Mammary epithelial cell (primary cell): ENCODE data around the gene SEMA4A.

Source experiments
- EZH2 ChIP-seq: IDR thresholded peaks from 2 replicates; pipeline ENCODE4 v1.6.1; 2012; ENCODE audit warnings: low read length, inconsistent platforms, borderline replicate concordance
- TF ChIP-seq, protein P1 (sequence below), 2 donors: IDR thresholded peaks in 1 of 2; conservative IDR thresholded peaks in 1 of 2; 2 replicates each; pipeline ENCODE4 v1.5.1; 2011 to 2012; ENCODE audit warnings: inconsistent platforms in 2 of 2, low read length in 2 of 2, mild to moderate bottlenecking in 2 of 2, control low read depth in 1 of 2, low read depth in 1 of 2; ENCODE audit not compliant: insufficient read depth in 1 of 2; ENCODE audit errors: extremely low read depth in 1 of 2

DNA sequence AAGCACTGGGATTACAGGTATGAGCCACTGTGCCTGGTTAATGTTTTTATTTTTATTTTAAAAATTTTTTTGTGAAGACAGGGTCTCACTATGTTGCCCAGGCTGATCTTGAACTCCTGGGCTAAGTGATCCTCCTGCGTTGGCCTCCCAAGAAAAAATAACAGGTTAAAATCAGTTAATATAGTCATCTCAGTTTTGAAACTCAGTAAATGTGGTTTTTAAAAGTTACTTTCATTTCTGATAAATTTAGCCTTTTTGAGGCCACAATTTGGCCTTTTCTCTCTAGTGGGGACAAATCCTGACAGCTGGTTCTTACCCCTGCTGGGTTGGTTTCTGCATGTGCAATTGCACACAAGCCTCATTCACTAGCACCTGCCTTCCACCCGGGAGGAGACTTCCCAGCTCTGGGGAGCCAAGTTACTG lies 72.7 kb downstream of the SEMA4A start:
- no peak for TF ChIP-seq EZH2
- TF ChIP-seq, protein P1, sequence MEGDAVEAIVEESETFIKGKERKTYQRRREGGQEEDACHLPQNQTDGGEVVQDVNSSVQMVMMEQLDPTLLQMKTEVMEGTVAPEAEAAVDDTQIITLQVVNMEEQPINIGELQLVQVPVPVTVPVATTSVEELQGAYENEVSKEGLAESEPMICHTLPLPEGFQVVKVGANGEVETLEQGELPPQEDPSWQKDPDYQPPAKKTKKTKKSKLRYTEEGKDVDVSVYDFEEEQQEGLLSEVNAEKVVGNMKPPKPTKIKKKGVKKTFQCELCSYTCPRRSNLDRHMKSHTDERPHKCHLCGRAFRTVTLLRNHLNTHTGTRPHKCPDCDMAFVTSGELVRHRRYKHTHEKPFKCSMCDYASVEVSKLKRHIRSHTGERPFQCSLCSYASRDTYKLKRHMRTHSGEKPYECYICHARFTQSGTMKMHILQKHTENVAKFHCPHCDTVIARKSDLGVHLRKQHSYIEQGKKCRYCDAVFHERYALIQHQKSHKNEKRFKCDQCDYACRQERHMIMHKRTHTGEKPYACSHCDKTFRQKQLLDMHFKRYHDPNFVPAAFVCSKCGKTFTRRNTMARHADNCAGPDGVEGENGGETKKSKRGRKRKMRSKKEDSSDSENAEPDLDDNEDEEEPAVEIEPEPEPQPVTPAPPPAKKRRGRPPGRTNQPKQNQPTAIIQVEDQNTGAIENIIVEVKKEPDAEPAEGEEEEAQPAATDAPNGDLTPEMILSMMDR (conservative IDR thresholded peaks at IDR 0.05 in 1 of 2, IDR thresholded peaks at IDR 0.05 in 1 of 2; ENCODE audit: extremely low read depth in 1 of 2, insufficient read depth in 1 of 2, low read depth in 1 of 2, low read length in 2 of 2) = no peak
